Bronchial epithelial cell (primary cell): ENCODE results near the gene SEMA5B. TPM values are rescaled to one million over a fixed set of nuclear protein-coding genes. Genes with fewer than 3 reads are reported as not detected.

ENCODE experiments used
- DNase-seq: peaks from one replicate; pipeline ENCODE4 v3.0.0-alpha.2; 2010; ENCODE audit warnings: low read depth
- FAIRE-seq: peaks from 2 replicates; lab custom pipeline; 2011; peaks lifted over from hg19 to GRCh38; lab: Jason Lieb, UNC
- H3K27me3 ChIP-seq: 2 replicates; pipeline ENCODE4 v1.5.1; 2011; ENCODE audit warnings: low read length; ENCODE audit not compliant: control insufficient read depth, insufficient read depth
- H3K36me3 ChIP-seq: 2 replicates; pipeline ENCODE4 v1.5.1; 2011; ENCODE audit warnings: low read length; ENCODE audit not compliant: control insufficient read depth, insufficient read depth
- H3K4me3 ChIP-seq: 2 replicates; pipeline ENCODE4 v1.5.1; 2011; ENCODE audit warnings: mild to moderate bottlenecking, low read depth, low read length, control low read depth
- total RNA-seq: library from RNA; depleted of rRNA; stranded (reverse); fragments of >200 nt; gene quantifications from 2 replicates; pipeline ENCODE4 v1.2.1, GENCODE V29; 2014
- TF ChIP-seq, protein P1 (sequence below): IDR thresholded peaks from 2 replicates; pipeline ENCODE4 v1.5.1; 2011; ENCODE audit warnings: mild to moderate bottlenecking, moderate library complexity, low read length, control low read depth, inconsistent platforms; ENCODE audit not compliant: insufficient read depth, severe bottlenecking

SEMA5B gene
- total RNA-seq, 1 donor from 2014 or later: under 0.01 TPM

DNA sequence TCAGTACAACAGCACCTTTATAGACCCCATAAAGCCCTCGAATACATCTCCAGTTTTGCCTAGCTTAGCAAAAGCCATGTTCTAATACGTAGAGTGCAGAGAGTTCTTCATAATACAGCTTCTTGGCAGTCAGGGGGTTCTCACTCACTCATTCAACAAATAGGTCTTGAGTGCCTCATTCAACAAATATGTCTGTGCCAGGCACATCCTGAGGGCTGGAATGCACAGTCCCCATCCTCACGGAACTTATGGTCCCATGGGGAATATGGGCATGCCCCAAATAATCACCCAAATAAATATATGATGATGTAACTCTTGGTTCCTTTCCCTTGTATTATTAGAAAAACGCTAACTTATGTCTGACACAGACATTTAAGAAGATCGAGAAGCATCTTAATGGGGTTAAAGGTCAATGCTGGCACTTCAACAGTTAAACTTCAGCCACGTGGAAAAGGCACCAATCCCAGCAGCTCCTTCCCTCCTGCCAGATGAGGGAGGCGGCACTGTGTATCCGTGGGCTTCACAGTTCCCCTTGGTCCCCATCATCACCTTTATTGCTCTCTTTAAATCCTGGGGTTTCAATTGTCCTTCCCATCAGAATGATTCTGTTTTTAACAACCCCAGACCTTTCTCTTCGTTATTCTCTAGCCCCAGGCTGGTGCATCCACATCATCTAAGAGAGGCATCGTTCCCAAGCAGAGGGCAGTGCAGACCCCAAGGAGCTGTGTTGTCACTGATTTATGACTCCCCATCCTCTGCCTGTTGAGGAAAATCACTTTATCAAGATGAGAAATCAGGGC lies 18.9 kb upstream of the SEMA5B start:
- TF ChIP-seq, protein P1, sequence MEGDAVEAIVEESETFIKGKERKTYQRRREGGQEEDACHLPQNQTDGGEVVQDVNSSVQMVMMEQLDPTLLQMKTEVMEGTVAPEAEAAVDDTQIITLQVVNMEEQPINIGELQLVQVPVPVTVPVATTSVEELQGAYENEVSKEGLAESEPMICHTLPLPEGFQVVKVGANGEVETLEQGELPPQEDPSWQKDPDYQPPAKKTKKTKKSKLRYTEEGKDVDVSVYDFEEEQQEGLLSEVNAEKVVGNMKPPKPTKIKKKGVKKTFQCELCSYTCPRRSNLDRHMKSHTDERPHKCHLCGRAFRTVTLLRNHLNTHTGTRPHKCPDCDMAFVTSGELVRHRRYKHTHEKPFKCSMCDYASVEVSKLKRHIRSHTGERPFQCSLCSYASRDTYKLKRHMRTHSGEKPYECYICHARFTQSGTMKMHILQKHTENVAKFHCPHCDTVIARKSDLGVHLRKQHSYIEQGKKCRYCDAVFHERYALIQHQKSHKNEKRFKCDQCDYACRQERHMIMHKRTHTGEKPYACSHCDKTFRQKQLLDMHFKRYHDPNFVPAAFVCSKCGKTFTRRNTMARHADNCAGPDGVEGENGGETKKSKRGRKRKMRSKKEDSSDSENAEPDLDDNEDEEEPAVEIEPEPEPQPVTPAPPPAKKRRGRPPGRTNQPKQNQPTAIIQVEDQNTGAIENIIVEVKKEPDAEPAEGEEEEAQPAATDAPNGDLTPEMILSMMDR: no peak

DNA sequence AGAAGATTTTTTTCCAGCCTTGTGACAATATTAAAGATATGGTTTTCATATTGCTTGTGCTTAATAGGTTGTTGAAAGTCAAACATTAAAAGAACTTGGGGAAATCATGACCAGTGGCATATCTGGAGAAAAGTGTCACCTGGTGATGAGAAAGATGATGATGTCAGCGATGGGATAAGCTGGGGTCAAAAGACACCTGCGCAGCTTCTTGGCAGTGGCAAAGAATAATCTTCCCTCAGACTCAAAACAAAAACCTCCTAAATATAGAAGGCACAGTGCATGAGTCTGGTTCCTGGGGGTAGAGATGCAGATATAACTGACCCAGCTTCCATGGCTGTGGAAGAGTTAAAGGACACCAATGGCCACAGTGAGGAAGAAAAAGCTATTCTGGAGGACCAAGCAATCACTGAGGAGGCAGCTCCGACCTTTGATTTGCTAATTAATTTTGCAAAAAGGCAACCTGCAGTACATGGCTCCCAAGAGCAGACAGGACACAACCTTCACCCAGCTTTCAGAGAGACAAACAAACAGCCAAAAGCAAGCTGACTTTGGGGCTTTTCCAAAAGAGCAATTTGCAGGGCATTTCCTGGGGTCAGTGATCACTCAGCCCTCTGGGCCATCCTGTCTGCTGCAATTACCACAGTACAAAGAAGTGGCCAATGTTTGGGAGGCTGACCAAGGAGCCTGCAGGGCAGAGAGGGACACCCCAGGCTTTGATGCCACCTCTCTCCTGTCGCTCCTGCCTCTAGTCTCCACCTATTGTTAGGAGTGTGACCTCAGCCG lies 17.6 kb upstream of the SEMA5B start:
- DNase-seq: no peak
- Histone ChIP-seq H3K36me3 (no peaks in the 10 kb centered on the region), H3K4me3 (no peak overlapping the region), H3K27me3 (peaks cover 3% of the 10 kb centered on the region)
- TF ChIP-seq, protein P1: no peak
- FAIRE-seq: no peak

More for the DNA sequence above, 18.9 kb upstream of the SEMA5B start:
- H3K4me3 ChIP-seq: no peak overlapping the region
- H3K36me3 ChIP-seq: no peaks in the 10 kb centered on the region
- FAIRE-seq (no peak), DNase-seq (no peak)
- H3K27me3 ChIP-seq: peaks cover 2% of the 10 kb centered on the region

DNA sequence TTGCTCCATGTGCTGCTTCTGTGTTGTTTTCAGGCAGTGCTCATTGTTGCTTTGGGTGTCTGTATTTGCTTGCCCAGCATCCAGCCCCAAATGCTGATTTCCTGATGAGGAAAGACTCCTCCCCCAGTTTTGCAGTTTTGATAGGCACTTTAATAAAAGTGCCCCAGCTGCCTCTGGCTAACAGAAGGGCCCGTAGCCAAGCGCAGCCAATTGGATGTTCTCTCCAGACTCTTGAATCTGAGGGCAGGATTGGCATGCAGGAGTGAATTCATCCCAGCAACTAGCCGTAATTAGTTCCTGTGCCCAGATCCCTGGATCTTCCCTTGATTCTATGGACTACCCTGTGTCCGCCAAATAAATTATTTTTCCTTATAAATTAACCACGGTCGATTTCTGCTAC lies 14.8 kb upstream of the SEMA5B start:
- FAIRE-seq (no peak), DNase-seq (no peak)
- Histone ChIP-seq H3K4me3 (no peak overlapping the region), H3K27me3 (peaks cover 6% of the 10 kb centered on the region), H3K36me3 (no peaks in the 10 kb centered on the region)
- TF ChIP-seq, protein P1: no peak

DNA sequence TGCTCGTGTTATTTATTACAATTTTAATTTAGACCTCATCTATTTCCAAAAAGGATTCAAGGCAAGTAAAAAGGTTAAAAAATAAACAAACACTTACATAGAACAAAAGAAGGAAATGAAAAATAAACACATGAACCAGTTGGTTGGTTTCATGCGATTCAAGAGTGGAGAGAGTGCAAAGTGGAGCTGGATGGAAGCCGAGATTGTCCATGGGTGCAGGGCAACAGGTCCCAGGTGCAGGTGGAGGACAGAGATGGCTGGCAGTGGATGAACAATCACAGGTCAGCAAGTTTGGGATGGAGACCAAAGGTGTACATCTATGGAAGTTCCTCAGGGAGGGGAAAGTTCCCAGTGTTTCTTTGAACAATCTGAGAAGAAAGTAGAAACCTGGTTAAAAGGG lies 11.6 kb upstream of the SEMA5B start:
- H3K36me3 ChIP-seq: no peaks in the 10 kb centered on the region
- TF ChIP-seq, protein P1: no peak
- DNase-seq (no peak), FAIRE-seq (no peak)
- H3K4me3 ChIP-seq: no peak overlapping the region
- H3K27me3 ChIP-seq: peaks cover 6% of the 10 kb centered on the region

DNA sequence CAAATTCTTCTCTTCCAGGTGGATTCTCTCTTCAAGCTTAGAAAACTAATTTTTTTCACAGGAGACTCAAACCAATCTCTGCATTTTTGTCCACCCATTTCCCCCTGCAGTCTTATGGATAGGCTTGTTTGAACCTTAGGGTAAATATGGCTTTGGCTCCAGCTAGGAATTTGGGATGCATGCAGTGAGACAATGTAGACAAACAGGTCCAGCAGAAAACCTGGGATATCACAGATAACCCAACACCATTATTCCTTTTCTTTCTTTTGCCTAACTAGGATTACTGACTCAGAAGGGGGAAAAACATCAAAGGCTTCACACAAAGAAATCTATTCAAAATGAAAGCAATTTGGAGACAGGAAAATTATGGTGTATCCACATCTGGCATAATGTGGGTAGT lies 11.2 kb upstream of the SEMA5B start:
- DNase-seq (no peak), FAIRE-seq (no peak)
- peaks cover 6% of the 10 kb centered on the region for H3K27me3 ChIP-seq
- H3K36me3 ChIP-seq: no peaks in the 10 kb centered on the region
- no peak overlapping the region for H3K4me3 ChIP-seq
- TF ChIP-seq, protein P1: no peak
